ENCODE results near the gene THAP7. TPM values are rescaled to one million over a fixed set of nuclear protein-coding genes. Genes with fewer than 3 reads are reported as not detected.

Gene THAP7
- total and polyA plus RNA-seq, 2 of the 13 experiments (the other 11 are each of a cell fraction or from before 2014, with no cell fraction given) = 13.0 to 25.5 TPM

DNA sequence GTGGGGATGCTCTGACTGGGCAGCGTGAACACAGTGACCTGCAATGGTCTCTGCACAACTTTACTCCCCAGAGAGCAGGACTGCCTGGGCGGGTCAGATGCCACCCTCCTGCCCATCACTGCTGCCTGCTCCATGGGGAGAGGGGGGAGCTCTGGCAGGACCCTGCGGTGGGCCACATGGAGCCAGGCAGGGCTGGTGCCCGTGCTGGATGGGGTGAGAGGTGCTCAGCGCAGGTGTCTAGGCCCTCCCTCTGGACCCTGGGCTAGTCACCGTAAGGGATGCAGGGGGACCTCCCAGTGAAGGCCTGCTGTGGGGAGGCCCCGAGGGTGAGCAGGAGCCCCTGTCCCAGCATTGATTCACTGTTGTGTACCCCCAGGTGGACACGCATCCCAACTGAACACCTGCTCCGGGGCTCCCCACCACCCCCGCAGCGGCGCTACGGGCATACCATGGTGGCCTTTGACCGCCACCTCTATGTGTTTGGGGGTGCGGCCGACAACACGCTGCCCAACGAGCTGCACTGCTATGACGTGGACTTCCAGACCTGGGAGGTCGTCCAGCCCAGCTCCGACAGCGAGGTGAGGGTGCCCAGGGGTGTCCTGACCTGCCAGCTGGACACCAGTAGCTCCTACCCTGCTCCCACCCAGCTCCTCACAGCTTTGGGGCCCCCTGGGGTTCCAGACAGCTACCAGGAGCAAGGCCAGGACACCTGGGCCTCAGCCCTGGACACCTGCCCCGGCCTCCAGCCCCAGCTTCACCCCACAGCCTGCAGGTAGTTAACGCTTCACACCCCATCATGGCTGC, 10.5 kb downstream of the THAP7 start:
- in situ Hi-C loops (cut with HindIII; ENCODE audit: extremely low pct_ligation_motif_present, low pct_unique_long_range_greater_than_20kb) (no loop called here), intact Hi-C loops (cut with micrococcal nuclease; ENCODE audit: unreplicated experiment) (no loop called here)
- ChIA-PET POLR2A (interaction anchor here (2.2 to 2.8 kb wide), 2 partner anchors 10 to 11 kb away, joined by 10 to 16 read pairs; partner anchors contain the start of genes LZTR1 and THAP7), CTCF (ENCODE audit: low intra/inter-chr PET ratio, low total read pairs) (no interaction called here)
- no peaks in the 10 kb centered on the region for H3K4me1 ChIP-seq (ENCODE audit: insufficient read depth, low read length)
- H3K4me2 ChIP-seq (ENCODE audit: low read depth, low read length) = no peak overlapping the region
- no peaks in the 10 kb centered on the region for H3K79me2 ChIP-seq (ENCODE audit: insufficient read depth, low read length)
- peaks cover 2 to 38% of the 10 kb centered on the region in 2 experiments for H3K36me3 ChIP-seq (replicated peaks in 1 of 2; ENCODE audit: control insufficient read depth in 1 of 2, insufficient read depth in 2 of 2, low read length in 2 of 2)
- H3K27me3 ChIP-seq (ENCODE audit: control insufficient read depth in 1 of 2, insufficient read depth in 2 of 2, low read length in 2 of 2) = no peaks in the 10 kb centered on the region
- no TSS peak for BruUV-seq (replicated peaks)
- no peak overlapping the region for H3K4me3 ChIP-seq (replicated peaks in 1 of 3; ENCODE audit: insufficient read depth in 1 of 3, low read depth in 2 of 3, low read length in 3 of 3)
- no peak overlapping the region for H2AFZ ChIP-seq (ENCODE audit: low read length)
- 97% methylated on average over 13 of the region's 24 CpGs for WGBS (ENCODE audit: low lambda C conversion rate)
- H4K20me1 ChIP-seq (ENCODE audit: insufficient read depth, low read length) = no peaks in the 10 kb centered on the region
- H3K9me3 ChIP-seq (ENCODE audit: low read length) = no peaks in the 10 kb centered on the region
- no peak for FAIRE-seq
- DNase-seq (ENCODE audit: low spot score) = no peak
- ATAC-seq = no peak
- no peak overlapping the region for H3K9ac ChIP-seq (ENCODE audit: insufficient read depth, low read depth, low read length)
- H3K27ac ChIP-seq (ENCODE audit: extremely low read length, insufficient read depth, low read length) = no peak overlapping the region
- TF ChIP-seq AHR (CRISPR knock-in tag; IDR thresholded peaks at IDR 0.05) (no peak), ZNF256 (CRISPR knock-in tag; conservative IDR thresholded peaks at IDR 0.05) (no peak), IRX3 (CRISPR knock-in tag; IDR thresholded peaks at IDR 0.05; ENCODE audit: borderline replicate concordance, low read depth) (no peak), ZNF296 (CRISPR knock-in tag; conservative IDR thresholded peaks at IDR 0.05) (no peak), NRL (CRISPR knock-in tag; IDR thresholded peaks at IDR 0.05; ENCODE audit: borderline replicate concordance) (no peak), ZMYM4 (CRISPR knock-in tag; IDR thresholded peaks at IDR 0.05) (no peak), IKZF1 (IDR thresholded peaks at IDR 0.05) (no peak), KLF12 (CRISPR knock-in tag; IDR thresholded peaks at IDR 0.05; ENCODE audit: borderline replicate concordance) (no peak), ZNF564 (CRISPR knock-in tag; IDR thresholded peaks at IDR 0.05) (no peak), AGO1 (IDR thresholded peaks at IDR 0.05; ENCODE audit: low read depth, low read length, poor library complexity, severe bottlenecking) (no peak), ZNF816 (CRISPR knock-in tag; IDR thresholded peaks at IDR 0.05; ENCODE audit: borderline replicate concordance) (no peak), MTF1 (CRISPR knock-in tag; IDR thresholded peaks at IDR 0.05) (no peak)
- TF ChIP-seq, protein P1, sequence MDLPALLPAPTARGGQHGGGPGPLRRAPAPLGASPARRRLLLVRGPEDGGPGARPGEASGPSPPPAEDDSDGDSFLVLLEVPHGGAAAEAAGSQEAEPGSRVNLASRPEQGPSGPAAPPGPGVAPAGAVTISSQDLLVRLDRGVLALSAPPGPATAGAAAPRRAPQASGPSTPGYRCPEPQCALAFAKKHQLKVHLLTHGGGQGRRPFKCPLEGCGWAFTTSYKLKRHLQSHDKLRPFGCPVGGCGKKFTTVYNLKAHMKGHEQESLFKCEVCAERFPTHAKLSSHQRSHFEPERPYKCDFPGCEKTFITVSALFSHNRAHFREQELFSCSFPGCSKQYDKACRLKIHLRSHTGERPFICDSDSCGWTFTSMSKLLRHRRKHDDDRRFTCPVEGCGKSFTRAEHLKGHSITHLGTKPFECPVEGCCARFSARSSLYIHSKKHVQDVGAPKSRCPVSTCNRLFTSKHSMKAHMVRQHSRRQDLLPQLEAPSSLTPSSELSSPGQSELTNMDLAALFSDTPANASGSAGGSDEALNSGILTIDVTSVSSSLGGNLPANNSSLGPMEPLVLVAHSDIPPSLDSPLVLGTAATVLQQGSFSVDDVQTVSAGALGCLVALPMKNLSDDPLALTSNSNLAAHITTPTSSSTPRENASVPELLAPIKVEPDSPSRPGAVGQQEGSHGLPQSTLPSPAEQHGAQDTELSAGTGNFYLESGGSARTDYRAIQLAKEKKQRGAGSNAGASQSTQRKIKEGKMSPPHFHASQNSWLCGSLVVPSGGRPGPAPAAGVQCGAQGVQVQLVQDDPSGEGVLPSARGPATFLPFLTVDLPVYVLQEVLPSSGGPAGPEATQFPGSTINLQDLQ (CRISPR knock-in tag; IDR thresholded peaks at IDR 0.05) = no peak
- TF ChIP-seq, protein P2, sequence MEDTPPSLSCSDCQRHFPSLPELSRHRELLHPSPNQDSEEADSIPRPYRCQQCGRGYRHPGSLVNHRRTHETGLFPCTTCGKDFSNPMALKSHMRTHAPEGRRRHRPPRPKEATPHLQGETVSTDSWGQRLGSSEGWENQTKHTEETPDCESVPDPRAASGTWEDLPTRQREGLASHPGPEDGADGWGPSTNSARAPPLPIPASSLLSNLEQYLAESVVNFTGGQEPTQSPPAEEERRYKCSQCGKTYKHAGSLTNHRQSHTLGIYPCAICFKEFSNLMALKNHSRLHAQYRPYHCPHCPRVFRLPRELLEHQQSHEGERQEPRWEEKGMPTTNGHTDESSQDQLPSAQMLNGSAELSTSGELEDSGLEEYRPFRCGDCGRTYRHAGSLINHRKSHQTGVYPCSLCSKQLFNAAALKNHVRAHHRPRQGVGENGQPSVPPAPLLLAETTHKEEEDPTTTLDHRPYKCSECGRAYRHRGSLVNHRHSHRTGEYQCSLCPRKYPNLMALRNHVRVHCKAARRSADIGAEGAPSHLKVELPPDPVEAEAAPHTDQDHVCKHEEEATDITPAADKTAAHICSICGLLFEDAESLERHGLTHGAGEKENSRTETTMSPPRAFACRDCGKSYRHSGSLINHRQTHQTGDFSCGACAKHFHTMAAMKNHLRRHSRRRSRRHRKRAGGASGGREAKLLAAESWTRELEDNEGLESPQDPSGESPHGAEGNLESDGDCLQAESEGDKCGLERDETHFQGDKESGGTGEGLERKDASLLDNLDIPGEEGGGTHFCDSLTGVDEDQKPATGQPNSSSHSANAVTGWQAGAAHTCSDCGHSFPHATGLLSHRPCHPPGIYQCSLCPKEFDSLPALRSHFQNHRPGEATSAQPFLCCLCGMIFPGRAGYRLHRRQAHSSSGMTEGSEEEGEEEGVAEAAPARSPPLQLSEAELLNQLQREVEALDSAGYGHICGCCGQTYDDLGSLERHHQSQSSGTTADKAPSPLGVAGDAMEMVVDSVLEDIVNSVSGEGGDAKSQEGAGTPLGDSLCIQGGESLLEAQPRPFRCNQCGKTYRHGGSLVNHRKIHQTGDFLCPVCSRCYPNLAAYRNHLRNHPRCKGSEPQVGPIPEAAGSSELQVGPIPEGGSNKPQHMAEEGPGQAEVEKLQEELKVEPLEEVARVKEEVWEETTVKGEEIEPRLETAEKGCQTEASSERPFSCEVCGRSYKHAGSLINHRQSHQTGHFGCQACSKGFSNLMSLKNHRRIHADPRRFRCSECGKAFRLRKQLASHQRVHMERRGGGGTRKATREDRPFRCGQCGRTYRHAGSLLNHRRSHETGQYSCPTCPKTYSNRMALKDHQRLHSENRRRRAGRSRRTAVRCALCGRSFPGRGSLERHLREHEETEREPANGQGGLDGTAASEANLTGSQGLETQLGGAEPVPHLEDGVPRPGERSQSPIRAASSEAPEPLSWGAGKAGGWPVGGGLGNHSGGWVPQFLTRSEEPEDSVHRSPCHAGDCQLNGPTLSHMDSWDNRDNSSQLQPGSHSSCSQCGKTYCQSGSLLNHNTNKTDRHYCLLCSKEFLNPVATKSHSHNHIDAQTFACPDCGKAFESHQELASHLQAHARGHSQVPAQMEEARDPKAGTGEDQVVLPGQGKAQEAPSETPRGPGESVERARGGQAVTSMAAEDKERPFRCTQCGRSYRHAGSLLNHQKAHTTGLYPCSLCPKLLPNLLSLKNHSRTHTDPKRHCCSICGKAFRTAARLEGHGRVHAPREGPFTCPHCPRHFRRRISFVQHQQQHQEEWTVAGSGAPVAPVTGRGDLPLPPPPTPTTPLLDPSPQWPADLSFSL (CRISPR knock-in tag; IDR thresholded peaks at IDR 0.05) = no peak
- TF ChIP-seq, protein P3, sequence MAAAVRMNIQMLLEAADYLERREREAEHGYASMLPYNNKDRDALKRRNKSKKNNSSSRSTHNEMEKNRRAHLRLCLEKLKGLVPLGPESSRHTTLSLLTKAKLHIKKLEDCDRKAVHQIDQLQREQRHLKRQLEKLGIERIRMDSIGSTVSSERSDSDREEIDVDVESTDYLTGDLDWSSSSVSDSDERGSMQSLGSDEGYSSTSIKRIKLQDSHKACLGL (CRISPR knock-in tag; IDR thresholded peaks at IDR 0.05) = no peak
